Activated naive CD4-positive, alpha-beta T cell treated with anti-CD3 and anti-CD28 coated beads for 36 hours (primary cell): Measurements from ENCODE around the gene ZNF318. TPM values are rescaled to one million over a fixed set of nuclear protein-coding genes. Genes with fewer than 3 reads are reported as not detected.
A peak's percentile ranks its signal among the peaks of the same experiment; 100 is the strongest.
"Not testable (repeated sequence)": the region's sequence is repeated elsewhere in the genome, so short reads cannot be mapped to it uniquely, and the experiment has no call there.

Experiments
- CTCF ChIA-PET: fragments of 350-600 bp; sonication (Branson Sonifier 250); formaldehyde crosslinking; loops from one replicate; lab custom pipeline; 2021; ENCODE audit warnings: antibody characterized with exemption; lab: Charles Lee
- DNase-seq: peaks from one replicate; pipeline ENCODE4 v3.0.0-alpha.2; 2020
- H3K27ac Mint-ChIP-seq: one replicate; pipeline ENCODE4 v1.8.0; 2021; ENCODE audit warnings: mild to moderate bottlenecking, mixed read lengths
- H3K27me3 Mint-ChIP-seq: one replicate; pipeline ENCODE4 v1.8.0; 2021; ENCODE audit warnings: low read depth, mixed read lengths
- H3K36me3 Mint-ChIP-seq: one replicate; pipeline ENCODE4 v1.8.0; 2021; ENCODE audit warnings: low read depth, mixed read lengths
- H3K4me1 Mint-ChIP-seq: one replicate; pipeline ENCODE4 v1.8.0; 2021; ENCODE audit warnings: low read depth, mixed read lengths
- H3K4me3 Mint-ChIP-seq: one replicate; pipeline ENCODE4 v1.8.0; 2021; ENCODE audit warnings: mild to moderate bottlenecking, moderate library complexity, mixed read lengths
- H3K9me3 Mint-ChIP-seq: one replicate; pipeline ENCODE4 v1.8.0; 2021; ENCODE audit warnings: mixed read lengths
- intact Hi-C: fragments of 100-400 bp; cut with micrococcal nuclease; formaldehyde crosslinking; loops from one replicate; pipeline ENCODE4 v1.15.1; 2023
- total RNA-seq, 2 experiments: library from RNA; stranded (reverse); gene quantifications; one replicate each; pipeline ENCODE4 v1.2.3, GENCODE V29; 2021

ZNF318 gene
- total RNA-seq, 2 experiments from 2014 or later: 9.3 to 9.9 TPM

DNA sequence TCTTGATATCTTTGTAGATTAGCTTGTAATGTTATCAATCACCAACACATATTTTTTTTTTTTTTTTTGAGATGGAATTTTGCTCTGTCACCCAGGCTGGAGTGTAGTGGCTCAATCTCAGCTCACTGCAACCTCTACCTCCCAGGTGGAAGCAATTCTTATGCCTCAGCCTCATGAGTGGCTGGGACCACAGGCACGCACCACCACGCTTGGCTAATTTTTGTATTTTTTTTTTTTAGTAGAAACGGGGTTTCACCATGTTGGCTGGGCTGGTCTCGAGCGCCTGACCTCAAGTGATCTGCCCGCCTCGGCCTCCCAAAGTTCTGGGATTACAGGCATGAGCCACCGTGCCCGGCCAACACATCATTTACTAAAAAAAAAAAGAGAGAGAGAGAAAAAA lies 11.4 kb upstream of the ZNF318 start:
- H3K9me3 Mint-ChIP-seq, H3K4me3 Mint-ChIP-seq, H3K27ac Mint-ChIP-seq, DNase-seq, H3K27me3 Mint-ChIP-seq, H3K36me3 Mint-ChIP-seq: not testable (repeated sequence)
- peaks cover 47% of the 10 kb centered on the region for H3K4me1 Mint-ChIP-seq
- intact Hi-C loops: loop anchor here (5.0 kb wide), 2 partner anchors 136 to 256 kb away; partner anchors contain the start of genes MAD2L1BP, POLR1C and YIPF3
- CTCF ChIA-PET: interaction anchor here (0.6 kb wide), 1 partner anchor 193 kb away, joined by 3 read pairs; no protein-coding TSS in a partner anchor

DNA sequence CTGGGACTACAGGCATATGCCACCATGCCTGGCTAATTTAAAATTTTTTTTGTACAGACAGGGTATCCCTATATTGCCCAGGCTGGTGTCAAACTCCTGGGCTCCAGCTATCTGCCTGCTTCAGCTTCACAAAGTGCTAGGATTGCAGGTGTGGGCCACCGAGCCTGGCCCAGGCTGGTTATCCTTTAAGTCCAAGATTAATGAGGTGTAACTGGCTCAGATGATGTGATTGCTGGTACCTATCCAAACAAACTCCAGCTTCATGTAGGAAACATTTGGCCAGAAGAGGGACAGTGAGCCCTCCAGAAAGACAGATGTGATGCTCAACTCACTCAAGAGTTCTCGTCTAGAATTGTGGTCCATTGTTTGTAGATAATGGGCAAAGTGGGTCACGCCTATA lies 9.2 kb upstream of the ZNF318 start:
- intact Hi-C loops: no loop called here
- Mint-ChIP-seq H3K4me1 (peaks cover 29% of the 10 kb centered on the region), H3K27ac (no peak overlapping the region), H3K4me3 (no peak overlapping the region), H3K27me3 (peaks cover 3% of the 10 kb centered on the region), H3K9me3 (no peaks in the 10 kb centered on the region), H3K36me3 (no peaks in the 10 kb centered on the region)
- CTCF ChIA-PET: interaction anchor here (1.2 kb wide), 2 partner anchors 70 to 72 kb away, joined by 4 to 6 read pairs; partner anchors contain the start of gene CRIP3
- DNase-seq: no peak

DNA sequence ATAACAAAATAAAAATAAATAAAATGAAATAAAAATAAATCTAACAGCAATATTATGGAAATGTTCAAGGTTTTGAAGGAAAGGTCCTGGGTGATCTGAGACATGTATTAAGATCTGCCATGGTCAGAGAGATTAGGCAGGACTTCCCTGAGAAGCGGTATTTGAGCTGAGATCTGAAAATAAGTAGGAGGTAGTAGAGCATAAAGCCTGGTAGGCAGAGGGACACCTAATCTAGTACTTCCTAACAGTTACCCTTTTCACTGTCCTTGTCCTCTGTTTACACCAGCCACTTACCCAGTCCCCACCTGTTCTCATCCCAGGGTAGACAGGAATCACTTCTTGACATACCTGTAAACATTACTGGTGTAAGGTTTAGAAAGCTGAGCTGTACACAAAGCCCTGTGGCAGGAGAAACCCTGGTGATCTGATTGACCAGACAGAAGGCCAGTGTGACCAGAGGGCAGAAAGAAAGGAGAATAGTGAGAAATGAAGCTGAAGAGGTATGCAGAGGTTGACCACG lies 8.3 kb upstream of the ZNF318 start:
- intact Hi-C loops: no loop called here
- Mint-ChIP-seq H3K4me1 (peaks cover 21% of the 10 kb centered on the region), H3K9me3 (no peaks in the 10 kb centered on the region), H3K27me3 (peaks cover 3% of the 10 kb centered on the region), H3K36me3 (no peaks in the 10 kb centered on the region), H3K4me3 (no peak overlapping the region), H3K27ac (no peak overlapping the region)
- DNase-seq: no peak
- CTCF ChIA-PET: interaction anchor here (1.2 kb wide), 2 partner anchors 69 to 71 kb away, joined by 4 to 6 read pairs; partner anchors contain the start of gene CRIP3

DNA sequence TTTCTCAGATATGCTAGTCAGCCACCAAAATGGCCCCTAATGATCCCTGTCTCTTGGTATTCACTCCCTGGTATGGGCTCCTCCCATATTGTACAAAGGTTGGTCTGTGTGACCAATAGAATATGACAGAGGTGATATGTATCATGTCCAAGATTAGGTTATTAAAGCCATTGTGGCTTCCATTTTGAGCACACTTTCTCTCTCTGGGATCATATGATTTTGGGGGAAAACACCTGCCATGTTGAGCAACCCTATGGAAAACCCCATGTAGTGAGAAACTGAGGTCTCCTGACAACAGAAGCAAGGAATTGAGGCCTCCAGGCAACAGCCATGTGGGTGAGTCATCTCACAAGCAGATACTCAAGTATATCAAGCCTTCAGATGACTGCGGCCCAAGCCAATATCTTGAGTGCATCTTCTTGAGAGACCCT lies 7.1 kb upstream of the ZNF318 start:
- CTCF ChIA-PET: interaction anchor here (1.5 kb wide), 1 partner anchor 8 kb away, joined by 7 read pairs; no protein-coding TSS in a partner anchor
- peak; percentile 81 for DNase-seq

GRCh38 chr6:43375693-43376092 lies 6.2 kb upstream of the ZNF318 start:
- peaks cover 14% of the 10 kb centered on the region for H3K4me1 Mint-ChIP-seq
- H3K27ac Mint-ChIP-seq: no peak overlapping the region
- H3K27me3 Mint-ChIP-seq: no peaks in the 10 kb centered on the region
- no peaks in the 10 kb centered on the region for H3K9me3 Mint-ChIP-seq
- DNase-seq: no peak
- H3K36me3 Mint-ChIP-seq: no peaks in the 10 kb centered on the region
- CTCF ChIA-PET: interaction anchor here (1.5 kb wide), 1 partner anchor 9 kb away, joined by 7 read pairs; no protein-coding TSS in a partner anchor
- no peak overlapping the region for H3K4me3 Mint-ChIP-seq
- intact Hi-C loops: no loop called here

More for the DNA sequence above, 7.1 kb upstream of the ZNF318 start:
- intact Hi-C loops: no loop called here
- H3K4me3 Mint-ChIP-seq: no peak overlapping the region
- peaks cover 15% of the 10 kb centered on the region for H3K4me1 Mint-ChIP-seq
- H3K9me3 Mint-ChIP-seq: no peaks in the 10 kb centered on the region
- H3K36me3 Mint-ChIP-seq: no peaks in the 10 kb centered on the region
- no peak overlapping the region for H3K27ac Mint-ChIP-seq
- peaks cover under 1% of the 10 kb centered on the region for H3K27me3 Mint-ChIP-seq

GRCh38 chr6:43373252-43373875 lies 3.9 kb upstream of the ZNF318 start:
- Mint-ChIP-seq H3K36me3 (no peaks in the 10 kb centered on the region), H3K27ac (no peak overlapping the region), H3K9me3 (no peaks in the 10 kb centered on the region), H3K27me3 (no peaks in the 10 kb centered on the region), H3K4me1 (peaks cover 20% of the 10 kb centered on the region), H3K4me3 (no peak overlapping the region)
- intact Hi-C loops: no loop called here
- DNase-seq: no peak
- CTCF ChIA-PET: interaction anchor here (1.6 kb wide), 1 partner anchor 11 kb away, joined by 4 read pairs; no protein-coding TSS in a partner anchor

GRCh38 chr6:43370003-43370580 lies 645 bp upstream of the ZNF318 start:
- intact Hi-C loops, H3K9me3 Mint-ChIP-seq, H3K36me3 Mint-ChIP-seq, DNase-seq, H3K27me3 Mint-ChIP-seq: not testable (repeated sequence)
- Mint-ChIP-seq H3K4me3 (peak overlapping the region; percentile 87), H3K27ac (peak overlapping the region; percentile 90), H3K4me1 (peaks cover 34% of the 10 kb centered on the region)
- CTCF ChIA-PET: interaction anchor here (1.0 to 1.7 kb wide), 6 partner anchors 9 to 73 kb away, joined by 4 to 8 read pairs (median 4); partner anchors contain the start of gene ABCC10

DNA sequence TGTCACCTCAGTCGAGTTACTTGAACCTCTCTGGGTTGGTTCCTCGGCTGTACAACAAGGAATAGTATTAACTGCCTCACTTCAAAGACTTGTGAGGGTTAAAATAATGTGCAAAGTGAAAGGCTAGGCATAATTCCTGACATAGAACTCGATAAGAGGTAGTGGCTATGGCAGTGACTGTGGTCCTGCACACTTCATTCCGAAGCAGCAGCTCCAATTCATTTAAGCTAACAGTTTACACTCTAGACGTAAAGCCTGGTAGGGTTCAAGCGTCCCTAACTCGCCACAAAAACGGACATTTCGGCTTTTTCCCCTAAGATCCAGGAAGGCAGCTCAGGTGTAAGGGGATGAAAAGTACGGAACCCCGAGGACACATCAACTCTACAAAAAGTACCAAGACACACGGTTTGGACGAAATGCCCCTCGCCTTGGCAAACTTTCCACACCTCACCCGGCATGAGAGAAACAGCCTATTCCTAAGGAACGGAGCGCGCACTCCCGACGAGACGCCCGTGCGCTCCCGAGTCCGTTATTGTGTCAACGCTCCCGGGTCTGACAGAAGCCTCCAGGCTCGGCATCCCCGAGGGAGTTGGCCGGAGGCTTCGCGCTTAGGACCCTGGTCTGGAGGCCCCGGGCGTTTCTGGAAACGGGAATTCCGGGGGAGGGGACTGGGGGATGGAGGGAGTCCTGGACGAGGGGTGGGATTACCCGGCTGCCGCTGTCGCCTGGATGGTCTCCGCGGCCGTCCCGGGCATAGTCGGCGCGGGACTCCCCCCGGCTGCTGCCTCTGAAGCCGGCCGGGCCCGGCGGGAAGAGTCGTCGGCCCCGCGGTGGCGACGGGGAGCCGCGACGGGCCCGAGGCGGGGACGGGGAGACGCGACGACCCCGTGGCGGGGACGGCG lies 937 bp downstream of the ZNF318 start:
- H3K4me3 Mint-ChIP-seq: peak overlapping the region; percentile 83
- no peaks in the 10 kb centered on the region for H3K27me3 Mint-ChIP-seq
- H3K27ac Mint-ChIP-seq: peak overlapping the region; percentile 55
- CTCF ChIA-PET: interaction anchor here (1.0 to 1.3 kb wide), 4 partner anchors 11 to 68 kb away, joined by 3 to 4 read pairs (median 3); no protein-coding TSS in a partner anchor
- intact Hi-C loops: loop anchor here (1.0 to 5.0 kb wide), 10 partner anchors 9 to 622 kb away; partner anchors contain the start of genes ABCC10, GTPBP2, POLH and POLR1C
- H3K36me3 Mint-ChIP-seq: peaks cover 6% of the 10 kb centered on the region
- H3K4me1 Mint-ChIP-seq: peaks cover 40% of the 10 kb centered on the region
- peak; percentile 27 for DNase-seq
- H3K9me3 Mint-ChIP-seq: no peaks in the 10 kb centered on the region

DNA sequence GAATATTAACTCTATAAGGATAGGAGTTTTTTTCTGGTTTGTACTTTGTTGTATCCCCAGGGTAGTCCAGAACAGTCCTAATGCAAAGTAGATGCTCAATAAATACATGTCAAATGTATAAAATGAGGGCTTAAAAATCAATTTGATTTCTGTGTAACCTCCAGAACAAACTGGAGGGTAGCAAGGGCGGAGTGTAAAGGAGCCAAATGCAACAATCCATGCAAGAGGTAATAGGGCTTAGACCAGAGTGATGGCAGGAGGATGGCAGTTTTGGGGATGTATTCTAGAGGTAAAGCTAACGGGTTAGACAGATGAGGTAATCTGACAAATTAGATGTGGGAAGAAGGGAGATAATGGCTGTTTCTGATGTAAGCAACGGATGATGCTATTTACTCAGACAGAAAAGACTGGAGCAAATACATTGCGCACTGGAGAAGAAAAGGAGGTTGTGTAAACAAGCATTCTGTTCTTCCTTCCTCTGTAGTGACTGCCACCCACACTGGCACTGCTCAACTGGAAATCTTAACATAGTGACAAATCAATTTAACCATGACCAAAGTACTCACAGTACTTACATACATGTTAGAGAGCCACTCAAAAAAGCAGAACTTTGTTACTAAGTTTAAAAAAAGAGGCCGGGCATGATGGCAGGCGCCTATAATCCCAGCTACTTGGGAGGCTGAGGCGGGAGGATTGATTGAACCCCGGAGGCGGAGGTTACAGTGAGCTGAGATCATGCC lies 2.0 kb downstream of the ZNF318 start:
- H3K4me3 Mint-ChIP-seq: peak overlapping the region; percentile 51
- intact Hi-C loops: loop anchor here (5.0 kb wide), 1 partner anchor 260 kb away; the partner anchor contains the start of gene GTPBP2
- peaks cover 40% of the 10 kb centered on the region for H3K4me1 Mint-ChIP-seq
- CTCF ChIA-PET: interaction anchor here (0.6 to 1.3 kb wide), 4 partner anchors 10 to 69 kb away, joined by 3 to 4 read pairs (median 3); no protein-coding TSS in a partner anchor
- no peak for DNase-seq
- H3K27ac Mint-ChIP-seq: no peak overlapping the region
- H3K9me3 Mint-ChIP-seq: no peaks in the 10 kb centered on the region
- H3K36me3 Mint-ChIP-seq: peaks cover 6% of the 10 kb centered on the region
- H3K27me3 Mint-ChIP-seq: no peaks in the 10 kb centered on the region

- Mint-ChIP-seq H3K4me1 (peaks cover 23% of the 10 kb centered on the region), H3K4me3 (no peak overlapping the region), H3K27me3 (no peaks in the 10 kb centered on the region), H3K9me3 (no peaks in the 10 kb centered on the region), H3K27ac (no peak overlapping the region), H3K36me3 (peaks cover 19% of the 10 kb centered on the region)
- DNase-seq: no peak
- CTCF ChIA-PET: interaction anchor here (0.8 to 1.6 kb wide), 5 partner anchors 8 to 147 kb away, joined by 3 to 6 read pairs (median 4); partner anchors contain the start of gene ZNF318
- intact Hi-C loops: loop anchor here (5.0 kb wide), 1 partner anchor 36 kb away; no protein-coding TSS in a partner anchor
Observed at GRCh38 chr6:43361269-43361668, 8.2 kb downstream of the ZNF318 start.

GRCh38 chr6:43359831-43360230 lies 9.6 kb downstream of the ZNF318 start:
- CTCF ChIA-PET: interaction anchor here (0.8 to 1.2 kb wide), 4 partner anchors 14 to 146 kb away, joined by 3 to 4 read pairs (median 3); no protein-coding TSS in a partner anchor
- Mint-ChIP-seq H3K27ac (no peak overlapping the region), H3K27me3 (no peaks in the 10 kb centered on the region), H3K9me3 (no peaks in the 10 kb centered on the region), H3K4me1 (peaks cover 18% of the 10 kb centered on the region), H3K4me3 (no peak overlapping the region), H3K36me3 (peaks cover 25% of the 10 kb centered on the region)
- intact Hi-C loops: loop anchor here (1.0 to 5.0 kb wide), 2 partner anchors 8 to 37 kb away; no protein-coding TSS in a partner anchor
- DNase-seq: no peak
